Measurements from ENCODE around the gene SLC35F5. TPM values are rescaled to one million over a fixed set of nuclear protein-coding genes. Genes with fewer than 3 reads are reported as not detected.
"Not testable (repeated sequence)": the region's sequence is repeated elsewhere in the genome, so short reads cannot be mapped to it uniquely, and the experiment has no call there.

Gene SLC35F5
- total RNA-seq, 1 donor from 2014 or later: 54.0 TPM

DNA sequence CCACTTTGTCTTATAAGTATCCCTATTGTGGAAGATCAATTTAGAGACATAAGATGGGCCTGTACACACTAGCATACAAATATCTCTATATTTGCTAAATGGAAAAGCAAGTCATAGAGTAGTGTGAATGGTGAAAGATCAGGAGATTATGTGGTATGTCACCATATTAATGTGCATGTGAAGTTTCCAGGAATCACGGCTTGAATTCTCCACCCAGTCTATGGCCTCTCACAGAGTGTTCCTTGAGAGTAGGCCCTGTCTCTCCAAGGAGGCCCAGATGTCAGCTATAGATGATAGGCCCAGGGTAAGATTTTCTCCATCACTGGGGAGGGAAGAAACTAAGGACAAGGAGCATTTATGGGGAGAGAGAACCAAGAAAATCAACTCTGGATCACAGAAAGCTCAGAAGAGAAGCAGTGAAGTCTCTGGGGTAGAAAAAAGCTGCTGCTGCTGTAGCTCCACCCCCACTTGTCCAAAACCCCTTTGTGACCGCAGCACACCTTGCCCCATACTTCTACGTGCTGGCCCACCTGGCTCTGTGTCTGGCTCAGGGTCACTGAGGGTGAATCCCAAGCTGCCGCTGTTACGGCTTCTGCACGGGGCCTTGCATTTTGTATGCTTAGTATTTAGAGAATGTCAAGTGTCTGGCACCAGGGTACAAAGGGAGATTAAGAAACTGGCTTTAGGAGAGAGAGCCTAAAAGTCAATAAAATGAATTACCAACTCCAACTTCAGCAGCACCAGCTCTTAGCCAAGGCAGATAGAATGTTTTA is 91.5 kb downstream of the SLC35F5 start:
- peak; percentile 52 for ATAC-seq
- DNase-seq (ENCODE audit: missing footprints); intact Hi-C loops (cut with DNase I): not testable (repeated sequence)

DNA sequence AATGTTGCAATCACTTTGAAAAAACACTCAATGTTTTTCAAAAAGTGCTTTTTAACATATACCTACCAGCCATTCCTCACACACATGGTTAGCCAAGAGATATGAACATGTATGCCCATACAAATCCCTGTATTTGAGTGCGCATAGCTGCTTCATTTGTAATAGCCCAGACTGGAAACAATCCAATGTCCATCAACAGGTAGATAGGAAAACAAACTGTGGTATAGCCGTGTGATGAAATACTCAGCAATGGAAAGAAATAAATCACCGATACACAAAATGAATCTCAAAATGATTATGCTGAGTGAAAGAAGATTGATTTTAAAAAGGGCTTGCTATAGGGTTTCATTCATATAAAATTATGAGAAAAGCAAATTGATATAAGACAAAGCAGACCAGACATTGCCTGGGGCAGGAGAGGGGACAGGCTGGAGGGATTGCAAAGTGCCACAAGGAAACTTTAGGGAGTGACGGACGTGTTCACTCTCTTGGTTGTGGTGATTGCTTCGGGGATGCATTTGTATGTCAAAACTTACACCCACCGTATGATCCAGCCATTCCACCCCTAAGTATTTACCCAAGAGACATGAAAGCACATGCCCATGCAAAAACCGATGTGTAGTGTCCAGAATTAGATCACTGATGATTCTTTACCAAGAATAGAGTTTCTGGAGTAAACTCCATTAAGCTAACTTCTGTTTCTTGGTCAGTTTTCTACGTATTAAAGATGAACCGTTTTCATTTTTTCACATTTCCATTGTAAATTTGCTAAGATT is 93.0 kb downstream of the SLC35F5 start:
- intact Hi-C loops (cut with DNase I); DNase-seq (ENCODE audit: missing footprints); ATAC-seq: not testable (repeated sequence)

Small RNA genes within 50 kb of the gene (microRNA-seq; reads per million reads assigned to microRNA genes)
- not detected for gene MIR4782

Other genes with a start within 250 kb of the SLC35F5 start
- gene RABL2A, start 129.4 kb downstream of the SLC35F5 start, total RNA-seq: 5.4 TPM
- 115 TPM for gene ACTR3, start 133.4 kb upstream of the SLC35F5 start, total RNA-seq